ENCODE results near the gene CLIP3. TPM values are rescaled to one million over a fixed set of nuclear protein-coding genes. Genes with fewer than 3 reads are reported as not detected.

The CLIP3 gene
- total RNA-seq, 4 donors from 2014 or later: 2.2 to 3.0 (median 2.7) TPM

Other genes with a start within 250 kb of the CLIP3 start
- gene PRODH2, start 220.0 kb downstream of the CLIP3 start, total RNA-seq: not detected
- not detected for gene NPHS1, start 180.4 kb downstream of the CLIP3 start, total RNA-seq
- not detected for gene KIRREL2, start 176.0 kb downstream of the CLIP3 start, total RNA-seq
- 1 to 10 TPM in 2 of 4 donors, under 1 TPM in 2; 0.64 to 1.6 (median 0.96) TPM for gene APLP1, start 164.3 kb downstream of the CLIP3 start, total RNA-seq
- 10 to 100 TPM in 1 of 4 donors, 1 to 10 TPM in 3; 3.7 to 15.7 (median 6.9) TPM for gene NFKBID, start 132.3 kb downstream of the CLIP3 start, total RNA-seq
- gene HCST, start 130.3 kb downstream of the CLIP3 start, total RNA-seq: 1 to 10 TPM in 1 of 4 donors, not detected in 3; 8.3 TPM
- gene TYROBP, start 124.6 kb downstream of the CLIP3 start, total RNA-seq: 10 to 100 TPM; 12.4 to 29.4 (median 15.6) TPM
- 10 to 100 TPM; 10.9 to 18.3 (median 12.8) TPM for gene LRFN3, start 96.5 kb downstream of the CLIP3 start, total RNA-seq
- 10 to 100 TPM; 21.6 to 29.6 (median 27.5) TPM for gene SDHAF1, start 37.7 kb downstream of the CLIP3 start, total RNA-seq
- gene SYNE4, start 24.1 kb downstream of the CLIP3 start, total RNA-seq: 1 to 10 TPM in 3 of 4 donors, under 1 TPM in 1; 0.42 to 3.0 (median 1.8) TPM
- 10 to 100 TPM; 21.1 to 33.2 (median 24.9) TPM for gene ALKBH6, start 18.7 kb downstream of the CLIP3 start, total RNA-seq
- gene THAP8, start 21.4 kb upstream of the CLIP3 start, total RNA-seq: 10 to 100 TPM in 3 of 4 donors, 1 to 10 TPM in 1; 5.7 to 20.4 (median 10.9) TPM
- 1 to 10 TPM; 1.4 to 3.7 (median 1.8) TPM for gene WDR62, start 22.0 kb upstream of the CLIP3 start, total RNA-seq
- gene OVOL3, start 78.3 kb upstream of the CLIP3 start, total RNA-seq: not detected
- 10 to 100 TPM; 21.8 to 57.5 (median 31.3) TPM for gene POLR2I, start 82.0 kb upstream of the CLIP3 start, total RNA-seq
- 100 to 1,000 TPM in 1 of 4 donors, 10 to 100 TPM in 3; 63.2 to 117 (median 90.5) TPM for gene TBCB, start 82.6 kb upstream of the CLIP3 start, total RNA-seq
- 10 to 100 TPM; 60.2 to 95.5 (median 79.2) TPM for gene CAPNS1, start 107.2 kb upstream of the CLIP3 start, total RNA-seq
- gene COX7A1, start 119.6 kb upstream of the CLIP3 start, total RNA-seq: 10 to 100 TPM in 2 of 4 donors, 1 to 10 TPM in 2; 5.6 to 17.1 (median 11.4) TPM
- 1 to 10 TPM; 3.6 to 9.8 (median 6.2) TPM for gene ZNF565, start 181.8 kb upstream of the CLIP3 start, total RNA-seq
- 10 to 100 TPM; 60.2 to 70.4 (median 64.3) TPM for gene ZNF146, start 182.2 kb upstream of the CLIP3 start, total RNA-seq

All from suprapubic skin (tissue), 4 donors.